Transverse colon (tissue), 4 donors: ENCODE results near the gene HHIPL1.

Experiments
- POLR2AphosphoS5 ChIP-seq, 3 donors: sonication (generic); formaldehyde crosslinking; IDR thresholded peaks; one replicate each; pipeline ENCODE4 v1.6.1; 2016; ENCODE audit warnings: antibody characterized with exemption in 3 of 3
- TF ChIP-seq, protein P1 (sequence below), 5 experiments: fragments of 200-600 bp in 3 of 5; fragments of 450-650 bp in 2 of 5; sonication (generic) in 3 of 5; IDR thresholded peaks; 1 replicate in 2 of 5; 2 replicates in 3 of 5; pipeline ENCODE4 v1.5.1; 2016 to 2017; ENCODE audit warnings: antibody characterized with exemption in 5 of 5, inconsistent platforms in 3 of 5, mild to moderate bottlenecking in 2 of 5, moderate library complexity in 1 of 5

DNA sequence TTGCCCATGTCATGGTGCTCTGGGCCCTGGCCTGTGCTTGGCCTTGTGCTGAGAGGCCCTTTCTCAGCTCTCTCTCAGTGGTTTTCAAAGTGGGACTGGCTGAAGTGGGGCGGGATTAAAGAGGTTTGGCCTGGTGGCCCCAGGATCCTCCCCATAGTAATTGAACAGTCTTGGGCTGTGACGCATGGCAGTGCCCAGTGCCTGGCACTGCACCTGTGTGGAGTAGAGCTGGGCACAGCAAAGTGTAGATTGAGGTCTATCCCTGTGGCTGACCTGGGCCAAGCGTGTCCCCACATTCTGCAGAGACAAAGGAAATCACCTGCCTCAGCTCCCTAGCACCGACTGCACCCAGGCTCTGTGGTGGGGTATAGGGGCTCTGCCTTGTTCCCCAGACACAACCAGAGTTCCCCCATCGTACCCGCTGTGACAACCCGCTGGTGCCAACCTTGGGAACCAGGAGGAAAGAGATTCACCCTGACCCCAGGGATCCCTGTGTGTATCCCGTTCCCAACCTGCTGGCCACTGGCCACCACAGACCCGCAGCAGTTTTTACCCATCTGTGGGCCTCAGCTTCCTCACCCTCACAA, 29.2 kb downstream of the HHIPL1 start:
- TF ChIP-seq, protein P1, sequence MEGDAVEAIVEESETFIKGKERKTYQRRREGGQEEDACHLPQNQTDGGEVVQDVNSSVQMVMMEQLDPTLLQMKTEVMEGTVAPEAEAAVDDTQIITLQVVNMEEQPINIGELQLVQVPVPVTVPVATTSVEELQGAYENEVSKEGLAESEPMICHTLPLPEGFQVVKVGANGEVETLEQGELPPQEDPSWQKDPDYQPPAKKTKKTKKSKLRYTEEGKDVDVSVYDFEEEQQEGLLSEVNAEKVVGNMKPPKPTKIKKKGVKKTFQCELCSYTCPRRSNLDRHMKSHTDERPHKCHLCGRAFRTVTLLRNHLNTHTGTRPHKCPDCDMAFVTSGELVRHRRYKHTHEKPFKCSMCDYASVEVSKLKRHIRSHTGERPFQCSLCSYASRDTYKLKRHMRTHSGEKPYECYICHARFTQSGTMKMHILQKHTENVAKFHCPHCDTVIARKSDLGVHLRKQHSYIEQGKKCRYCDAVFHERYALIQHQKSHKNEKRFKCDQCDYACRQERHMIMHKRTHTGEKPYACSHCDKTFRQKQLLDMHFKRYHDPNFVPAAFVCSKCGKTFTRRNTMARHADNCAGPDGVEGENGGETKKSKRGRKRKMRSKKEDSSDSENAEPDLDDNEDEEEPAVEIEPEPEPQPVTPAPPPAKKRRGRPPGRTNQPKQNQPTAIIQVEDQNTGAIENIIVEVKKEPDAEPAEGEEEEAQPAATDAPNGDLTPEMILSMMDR (IDR thresholded peaks at IDR 0.05): no peak
- no peak for TF ChIP-seq POLR2AphosphoS5 (IDR thresholded peaks at IDR 0.05)
